Measurements from ENCODE around the gene ZNF333.
"Not testable (repeated sequence)": the region's sequence is repeated elsewhere in the genome, so short reads cannot be mapped to it uniquely, and the experiment has no call there.

The ZNF333 gene

DNA sequence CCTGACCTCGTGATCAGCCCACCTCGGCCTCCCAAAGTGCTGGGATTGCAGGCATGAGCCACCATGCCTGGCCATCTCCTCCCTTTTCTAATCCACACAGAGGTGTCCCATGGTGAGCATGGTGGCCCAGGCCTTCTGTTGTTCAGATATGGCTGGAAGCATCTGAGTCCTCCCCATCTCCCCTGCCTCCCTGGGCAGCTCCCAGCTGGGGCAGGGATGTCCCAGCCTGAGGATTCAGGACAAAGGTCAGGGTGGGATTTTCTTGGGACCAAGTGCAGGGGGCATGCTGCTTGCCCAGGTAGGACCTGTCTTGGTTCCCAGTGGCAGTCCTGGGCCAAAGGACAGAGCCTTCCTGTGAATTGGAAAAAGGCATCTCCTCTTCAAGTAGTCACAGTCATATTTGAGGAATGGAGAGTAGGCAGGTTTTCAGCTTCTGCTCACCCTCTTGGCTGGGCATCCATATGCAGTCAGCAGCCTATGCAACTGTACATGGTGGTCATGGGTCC, 77.7 kb downstream of the ZNF333 start:
- no peak for FAIRE-seq

GRCh38 chr19:14768001-14768400, 78.2 kb downstream of the ZNF333 start:
- FAIRE-seq (no peak), DNase-seq (ENCODE audit: low spot score) (no peak)

More for the DNA sequence above, 77.7 kb downstream of the ZNF333 start:
- DNase-seq (ENCODE audit: low spot score): no peak

- DNase-seq (ENCODE audit: low spot score) (no peak), FAIRE-seq (no peak)
These were observed 79.4 kb downstream of the ZNF333 start for GRCh38 chr19:14769201-14769600.

- DNase-seq (ENCODE audit: low spot score) (no peak), FAIRE-seq (no peak)
These were observed 80.3 kb downstream of the ZNF333 start for GRCh38 chr19:14770136-14770535.

DNA sequence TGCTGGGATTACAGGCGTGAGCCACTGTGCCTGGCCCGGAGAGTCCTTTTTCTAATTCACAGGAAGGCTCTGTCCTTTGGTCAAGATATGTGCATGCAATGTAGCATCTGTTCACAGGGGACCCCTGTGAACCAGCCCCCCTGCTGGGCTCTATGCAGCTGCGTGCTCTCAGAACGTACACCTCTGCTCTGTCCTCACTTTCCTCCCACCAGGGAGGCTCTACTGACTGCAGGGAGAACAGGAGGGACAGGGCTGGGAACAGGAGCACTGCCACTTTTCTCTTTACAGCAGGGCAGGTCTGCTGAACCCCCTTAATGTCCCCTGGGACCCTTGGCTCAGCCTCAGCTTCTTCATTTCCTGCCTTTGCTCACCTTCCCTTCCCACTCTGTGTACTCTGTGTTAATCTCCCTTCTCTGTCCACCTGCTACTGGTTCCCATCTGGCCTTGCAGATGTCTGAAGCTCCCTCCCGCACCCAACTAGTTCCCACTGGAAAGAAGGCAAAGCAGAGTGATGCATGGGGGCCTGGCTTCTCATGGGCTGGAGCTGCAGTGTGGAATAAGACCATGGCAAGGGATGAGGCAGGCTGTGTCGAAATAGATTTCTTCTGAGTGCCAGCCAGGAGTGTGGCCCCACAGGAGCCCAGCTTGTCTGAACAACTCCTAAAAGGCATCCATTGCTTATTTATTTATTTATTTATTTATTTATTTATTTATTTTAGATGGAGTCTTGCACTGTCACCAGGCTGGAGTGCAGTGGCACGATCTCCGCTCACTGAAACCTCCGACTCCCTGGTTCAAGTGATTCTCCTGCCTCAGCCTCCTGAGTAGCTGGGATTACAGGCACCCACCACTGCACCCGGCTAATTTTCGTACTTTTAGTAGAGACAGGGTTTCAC, 81.3 kb downstream of the ZNF333 start:
- DNase-seq (ENCODE audit: low spot score): no peak
- FAIRE-seq: no peak

DNA sequence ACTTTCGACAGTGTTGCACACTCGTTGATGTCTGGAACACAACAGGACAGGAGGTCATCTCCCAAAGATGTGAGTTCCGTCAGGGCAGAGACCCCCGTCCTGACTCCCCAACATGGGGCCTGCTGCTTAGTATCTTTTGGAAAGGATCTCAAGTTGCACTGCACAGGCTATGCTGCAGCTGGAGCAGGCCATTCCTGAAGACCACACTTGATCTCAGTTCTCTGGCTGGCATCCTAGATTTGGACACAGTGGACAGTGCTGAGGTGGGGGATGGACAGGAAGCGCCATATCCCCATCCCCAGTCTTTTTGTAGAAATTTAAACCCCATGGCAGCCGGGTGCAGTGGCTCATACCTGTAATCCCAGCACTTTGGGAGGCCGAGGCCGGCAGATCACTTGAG, 82.6 kb downstream of the ZNF333 start:
- no peak for DNase-seq (ENCODE audit: low spot score)
- no peak for FAIRE-seq

DNA sequence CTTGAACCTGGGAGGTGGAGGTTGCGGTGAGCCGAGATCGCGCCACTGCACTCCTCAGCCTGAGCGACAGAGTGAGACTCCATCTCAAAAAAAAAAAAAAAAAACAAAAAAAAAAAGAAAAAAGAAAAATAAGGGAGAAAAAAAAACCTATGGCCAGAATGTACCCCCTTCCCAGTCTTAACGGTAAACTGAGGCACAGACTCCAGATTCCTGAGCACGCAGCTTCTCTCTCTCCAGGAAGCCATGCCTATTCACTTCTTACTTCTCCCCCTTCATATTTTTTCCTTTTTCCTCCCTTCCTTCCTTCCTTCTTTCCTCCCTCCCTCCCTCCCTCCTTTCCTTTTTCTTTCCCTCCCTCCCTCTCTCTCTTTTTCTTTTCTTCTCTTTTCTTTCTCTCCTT, 83.1 kb downstream of the ZNF333 start:
- no peak for DNase-seq (ENCODE audit: low spot score)
- no peak for FAIRE-seq

DNA sequence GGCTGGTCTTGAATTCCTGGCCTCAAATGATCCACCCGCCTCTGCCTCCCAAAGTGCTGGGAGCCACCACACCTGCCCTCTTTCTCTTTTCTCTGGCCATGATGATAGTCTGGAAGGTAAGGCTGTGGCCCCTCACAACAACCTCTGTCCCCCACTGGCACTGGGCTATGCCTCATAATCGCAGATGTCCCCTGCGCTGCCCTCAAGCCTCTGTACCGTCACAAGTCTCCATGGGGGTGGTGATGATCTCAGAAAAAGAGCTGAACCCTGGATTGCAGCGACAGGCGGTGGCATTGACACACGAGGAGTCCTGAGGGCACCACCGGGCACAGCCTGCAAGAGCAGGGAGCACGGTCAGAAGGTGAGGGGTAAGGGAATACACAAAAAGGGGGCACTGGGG, 83.9 kb downstream of the ZNF333 start:
- FAIRE-seq; DNase-seq (ENCODE audit: low spot score): not testable (repeated sequence)

DNA sequence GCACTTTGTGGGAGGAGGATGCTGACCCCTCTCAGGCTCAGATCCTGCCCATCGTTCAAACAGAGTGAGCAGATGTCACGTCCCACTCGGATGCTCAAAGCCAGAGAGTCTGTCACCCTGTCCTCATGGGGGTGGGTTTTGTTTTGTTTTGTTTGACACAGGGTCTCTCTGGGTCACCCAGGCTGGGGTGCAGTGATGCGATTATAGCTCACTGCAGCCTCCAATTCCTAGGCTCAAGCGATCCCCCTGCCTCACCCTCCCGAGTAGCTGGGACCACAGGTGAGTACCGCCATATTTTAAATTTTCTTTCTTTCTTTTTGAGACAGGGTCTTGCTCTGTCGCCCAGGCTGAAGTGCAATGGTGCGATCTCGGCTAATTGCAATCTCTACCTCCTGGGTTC, 84.5 kb downstream of the ZNF333 start:
- no peak for FAIRE-seq
- no peak for DNase-seq (ENCODE audit: low spot score)

DNA sequence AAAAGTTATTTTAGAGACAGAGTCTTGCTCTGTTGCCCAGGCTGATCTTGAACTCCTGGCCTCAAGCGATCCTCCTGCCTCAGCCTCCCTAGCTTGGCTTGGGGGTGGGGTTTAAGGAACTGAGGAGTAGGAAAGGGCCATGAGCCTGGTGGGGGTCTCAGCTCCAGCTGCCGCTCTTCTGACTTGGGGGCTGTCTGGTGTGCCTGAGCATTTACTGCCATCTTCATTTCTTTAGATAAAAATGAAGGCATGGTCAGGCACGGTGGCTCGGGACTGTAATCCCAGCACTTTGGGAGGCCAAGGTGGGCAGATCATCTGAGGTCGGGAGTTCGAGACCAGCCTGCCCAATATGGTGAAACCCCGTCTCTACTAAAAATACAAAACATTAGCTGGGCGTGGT, 85.5 kb downstream of the ZNF333 start:
- FAIRE-seq; DNase-seq (ENCODE audit: low spot score): not testable (repeated sequence)

GRCh38 chr19:14775869-14776586, 86.2 kb downstream of the ZNF333 start:
- no peak for DNase-seq (ENCODE audit: low spot score)
- no peak for FAIRE-seq

- FAIRE-seq: not testable (repeated sequence)
These were observed 87.8 kb downstream of the ZNF333 start for GRCh38 chr19:14777645-14778044.

GRCh38 chr19:14778110-14778845, 88.4 kb downstream of the ZNF333 start, which contains the start of gene ADGRE2:
ADGRE2 (minus strand) TSS chr19:14778560; CDS start chr19:14776756, 1,804 bp downstream.
- FAIRE-seq; DNase-seq (ENCODE audit: low spot score): not testable (repeated sequence)

More at GRCh38 chr19:14777645-14778044, 87.8 kb downstream of the ZNF333 start:
- DNase-seq (ENCODE audit: low spot score): not testable (repeated sequence)

DNA sequence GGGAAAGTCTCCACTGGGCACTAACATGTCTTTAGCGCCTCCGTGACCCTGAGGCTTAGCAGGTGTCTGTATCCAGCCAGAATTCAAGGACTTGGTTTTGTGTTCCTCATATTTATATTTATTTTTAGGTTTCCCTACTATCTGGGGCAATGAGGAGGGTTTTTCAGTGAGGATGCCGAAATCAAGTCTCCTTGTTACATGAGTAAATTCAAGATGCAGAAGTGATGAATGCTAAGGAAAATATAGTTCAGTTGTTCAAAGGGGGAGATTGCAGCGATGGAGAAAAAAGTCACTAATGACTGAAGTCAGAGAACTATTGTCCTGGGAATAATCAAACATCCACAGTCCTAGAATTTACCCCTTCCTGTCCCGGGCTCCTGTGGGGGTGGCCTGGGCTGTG, 89.3 kb downstream of the ZNF333 start:
- DNase-seq (ENCODE audit: low spot score): no peak
- FAIRE-seq: no peak

DNA sequence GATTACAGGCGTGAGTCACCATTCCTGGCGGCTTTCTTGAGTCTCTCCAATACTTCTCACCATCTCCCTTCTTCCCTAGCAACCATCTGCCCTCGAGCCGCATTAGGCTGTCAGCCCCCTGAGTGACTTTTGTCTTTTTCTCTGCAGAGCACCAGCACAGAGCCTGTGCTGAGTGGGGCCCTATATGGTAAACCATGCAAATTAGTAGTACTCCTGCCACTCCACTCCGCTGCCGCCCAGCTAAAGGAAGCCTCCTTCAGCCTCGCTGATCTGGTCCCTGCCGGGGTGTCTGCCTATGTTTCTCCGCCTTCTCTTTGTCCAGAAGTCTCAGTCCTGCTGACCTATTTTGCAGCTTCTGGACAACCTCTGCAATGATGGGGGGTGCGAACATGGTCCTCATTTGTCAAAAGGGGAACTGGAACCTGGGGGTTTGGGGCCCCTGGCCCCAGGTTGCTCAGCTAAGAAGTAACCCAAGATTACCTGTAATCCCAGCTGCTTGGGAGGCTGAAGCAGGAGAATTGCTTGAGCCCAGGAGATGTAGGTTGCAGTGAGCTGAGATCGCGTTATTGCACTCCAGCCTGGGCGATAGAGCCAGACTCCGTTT, 90.9 kb downstream of the ZNF333 start:
- FAIRE-seq; DNase-seq (ENCODE audit: low spot score): not testable (repeated sequence)

- not testable (repeated sequence) for DNase-seq (ENCODE audit: low spot score); FAIRE-seq
These were observed 92.1 kb downstream of the ZNF333 start for GRCh38 chr19:14781713-14782536.

- no peak for FAIRE-seq
These were observed 93.0 kb downstream of the ZNF333 start for GRCh38 chr19:14782626-14783409.

More at GRCh38 chr19:14782626-14783409, 93.0 kb downstream of the ZNF333 start:
- DNase-seq (ENCODE audit: low spot score): no peak

Measured in RCC 7860 (cell line).